Stimulated activated CD8-positive, alpha-beta memory T cell treated with anti-CD3 and anti-CD28 coated beads, Interleukin-12 subunit alpha, Interleukin-12 subunit beta, amount 100 ng/mL, for 24 hours (primary cell): ENCODE measurements around the gene ABR.
"Not testable (repeated sequence)": the region's sequence is repeated elsewhere in the genome, so short reads cannot be mapped to it uniquely, and the experiment has no call there.

Experiments used
- DNase-seq: peaks from one replicate; pipeline ENCODE4 v3.0.0-alpha.2; 2020; ENCODE audit errors: extremely low read depth

ABR gene

GRCh38 chr17:1008008-1008761 lies 171.6 kb downstream of the ABR start:
- no peak for DNase-seq

- no peak for DNase-seq
These were observed 172.3 kb downstream of the ABR start for GRCh38 chr17:1007310-1008007.

GRCh38 chr17:1006054-1006453 lies 173.7 kb downstream of the ABR start:
- DNase-seq = no peak

GRCh38 chr17:1005361-1005946 lies 174.3 kb downstream of the ABR start:
- no peak for DNase-seq

GRCh38 chr17:1004769-1005295 lies 174.9 kb downstream of the ABR start:
- DNase-seq = no peak

GRCh38 chr17:1003972-1004768 lies 175.6 kb downstream of the ABR start:
- DNase-seq = no peak

- no peak for DNase-seq
These were observed 176.2 kb downstream of the ABR start for GRCh38 chr17:1003633-1003971.

- no peak for DNase-seq
These were observed 176.8 kb downstream of the ABR start for GRCh38 chr17:1002771-1003555.

- DNase-seq = no peak
These were observed 177.4 kb downstream of the ABR start for GRCh38 chr17:1002412-1002753.

GRCh38 chr17:1001640-1002411 lies 178.0 kb downstream of the ABR start:
- DNase-seq = no peak

GRCh38 chr17:1000597-1001461 lies 179.0 kb downstream of the ABR start:
- DNase-seq = no peak

- DNase-seq = no peak
These were observed 181.7 kb downstream of the ABR start for GRCh38 chr17:998111-998510.

GRCh38 chr17:996554-997344 lies 183.0 kb downstream of the ABR start, which contains the start of gene TIMM22:
Gene TIMM22 (plus strand): TSS chr17:997129. CDS start chr17:997143, 14 bp downstream.
- DNase-seq = peak; percentile 81

GRCh38 chr17:995324-995723 lies 184.5 kb downstream of the ABR start:
- DNase-seq = not testable (repeated sequence)

- DNase-seq = no peak
These were observed 186.8 kb downstream of the ABR start for GRCh38 chr17:992933-993332.

GRCh38 chr17:988561-988960 lies 191.2 kb downstream of the ABR start:
- DNase-seq = no peak

GRCh38 chr17:987931-988330 lies 191.8 kb downstream of the ABR start:
- DNase-seq = no peak

GRCh38 chr17:986322-986929 lies 193.4 kb downstream of the ABR start:
- no peak for DNase-seq
